Caco-2 (cell line): ENCODE measurements around the gene DUSP14. TPM values are rescaled to one million over a fixed set of nuclear protein-coding genes. Genes with fewer than 3 reads are reported as not detected.

Experiments
- BruUV-seq: library from RNA; stranded (reverse); fragments of 400-500 nt; replicated peaks from 2 replicates; lab custom pipeline; 2021; lab: Mats Ljungman, UMichigan
- CTCF ChIA-PET: fragments of 300-600 bp; sonication (Branson Sonifier 250); formaldehyde crosslinking; loops from one replicate; lab custom pipeline; 2022; ENCODE audit warnings: antibody characterized with exemption; lab: Charles Lee
- POLR2A ChIA-PET: fragments of 300-600 bp; sonication (Branson Sonifier 250); formaldehyde crosslinking; loops from one replicate; lab custom pipeline; 2022; ENCODE audit warnings: antibody characterized with exemption; lab: Charles Lee
- DNase-seq, 2 experiments: peaks; one replicate each; pipeline versions ENCODE4 v3.0.0 to v3.0.0-alpha.2; 2020 to 2022
- H3K27me3 ChIP-seq: replicated peaks from 2 replicates; pipeline ENCODE4 v1.6.0; 2011; ENCODE audit warnings: low read length; ENCODE audit not compliant: control insufficient read depth, insufficient read depth
- H3K36me3 ChIP-seq: 2 replicates; pipeline ENCODE4 v1.5.1; 2011; ENCODE audit warnings: low read length; ENCODE audit not compliant: control insufficient read depth, insufficient read depth
- H3K4me1 ChIP-seq: fragments of 250-450 bp; sonication (Bioruptor Pico); 2 replicates; pipeline ENCODE4 v1.5.1; 2020; ENCODE audit warnings: mild to moderate bottlenecking
- H3K4me3 ChIP-seq: 2 replicates; pipeline ENCODE4 v1.5.1; 2011; ENCODE audit warnings: low read depth, mild to moderate bottlenecking, control low read depth, low read length
- H3K9me3 ChIP-seq: fragments of 250-450 bp; sonication (Bioruptor Pico); 2 replicates; pipeline ENCODE4 v1.5.1; 2020; ENCODE audit warnings: mild to moderate bottlenecking, moderate library complexity
- H3K27ac Mint-ChIP-seq: one replicate; pipeline ENCODE4 v1.8.0; 2022; ENCODE audit warnings: mixed read lengths; ENCODE audit not compliant: unreplicated experiment
- H3K27me3 Mint-ChIP-seq: one replicate; pipeline ENCODE4 v1.8.0; 2022; ENCODE audit warnings: mixed read lengths; ENCODE audit not compliant: insufficient read depth, unreplicated experiment
- H3K36me3 Mint-ChIP-seq: one replicate; pipeline ENCODE4 v1.8.0; 2022; ENCODE audit warnings: mild to moderate bottlenecking, mixed read lengths; ENCODE audit not compliant: insufficient read depth, unreplicated experiment
- H3K4me1 Mint-ChIP-seq: one replicate; pipeline ENCODE4 v1.8.0; 2022; ENCODE audit warnings: low read depth, mixed read lengths; ENCODE audit not compliant: unreplicated experiment
- H3K4me3 Mint-ChIP-seq: one replicate; pipeline ENCODE4 v1.8.0; 2022; ENCODE audit warnings: mild to moderate bottlenecking, moderate library complexity, mixed read lengths; ENCODE audit not compliant: unreplicated experiment
- H3K9me3 Mint-ChIP-seq: one replicate; pipeline ENCODE4 v1.8.0; 2022; ENCODE audit warnings: mixed read lengths; ENCODE audit not compliant: unreplicated experiment
- intact Hi-C: fragments of 100-400 bp; cut with micrococcal nuclease; formaldehyde crosslinking; loops from one replicate; pipeline ENCODE4 v1.10.0; 2022; ENCODE audit not compliant: unreplicated experiment
- total RNA-seq: library from RNA; stranded (reverse); gene quantifications from 2 replicates; pipeline ENCODE4 v1.2.3, GENCODE V29; 2022
- TF ChIP-seq, protein P1 (sequence below), 2 experiments: fragments of 200-600 bp in 1 of 2; IDR thresholded peaks; 1 replicate in 1 of 2; 2 replicates in 1 of 2; pipeline versions ENCODE4 v1.5.1 to v1.8.0; 2011 to 2022; ENCODE audit warnings: antibody characterized with exemption in 1 of 2, control low read depth in 1 of 2, inconsistent platforms in 1 of 2, low read depth in 1 of 2, low read length in 1 of 2, mild to moderate bottlenecking in 1 of 2, moderate library complexity in 1 of 2; ENCODE audit not compliant: insufficient read depth in 1 of 2, severe bottlenecking in 1 of 2, unreplicated experiment in 1 of 2

Gene DUSP14
- total RNA-seq, 1 experiment from 2014 or later = 32.5 TPM

DNA sequence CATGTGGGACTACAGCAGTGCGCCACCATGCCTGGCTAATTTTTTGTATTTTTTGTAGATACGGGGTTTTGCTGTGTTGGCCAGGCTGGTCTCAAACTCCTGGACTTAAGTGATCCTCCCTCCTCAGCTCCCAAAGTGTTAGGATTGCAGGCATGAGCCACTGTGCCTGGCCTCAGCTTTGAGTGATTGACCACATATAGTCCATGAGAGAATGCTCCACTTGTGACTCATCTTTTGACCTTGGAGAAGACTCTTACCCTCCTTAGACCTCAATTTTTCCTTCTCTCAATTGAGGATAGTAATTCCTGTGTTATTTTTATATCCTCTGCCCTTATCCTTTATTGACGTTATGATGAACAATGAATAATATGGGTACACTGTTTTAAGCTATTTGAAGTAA is 30.9 kb upstream of the DUSP14 start:
- intact Hi-C loops = no loop called here
- ChIA-PET POLR2A (no interaction called here), CTCF (no interaction called here)
- Mint-ChIP-seq H3K27ac (no peak overlapping the region), H3K36me3 (peaks cover 12% of the 10 kb centered on the region), H3K4me3 (no peak overlapping the region), H3K4me1 (no peaks in the 10 kb centered on the region), H3K9me3 (no peaks in the 10 kb centered on the region), H3K27me3 (no peaks in the 10 kb centered on the region)
- H3K36me3 ChIP-seq = no peaks in the 10 kb centered on the region; the same call in 1 of the 2 replicates
- no TSS peak for BruUV-seq
- no peaks in the 10 kb centered on the region for H3K27me3 ChIP-seq
- TF ChIP-seq, protein P1, sequence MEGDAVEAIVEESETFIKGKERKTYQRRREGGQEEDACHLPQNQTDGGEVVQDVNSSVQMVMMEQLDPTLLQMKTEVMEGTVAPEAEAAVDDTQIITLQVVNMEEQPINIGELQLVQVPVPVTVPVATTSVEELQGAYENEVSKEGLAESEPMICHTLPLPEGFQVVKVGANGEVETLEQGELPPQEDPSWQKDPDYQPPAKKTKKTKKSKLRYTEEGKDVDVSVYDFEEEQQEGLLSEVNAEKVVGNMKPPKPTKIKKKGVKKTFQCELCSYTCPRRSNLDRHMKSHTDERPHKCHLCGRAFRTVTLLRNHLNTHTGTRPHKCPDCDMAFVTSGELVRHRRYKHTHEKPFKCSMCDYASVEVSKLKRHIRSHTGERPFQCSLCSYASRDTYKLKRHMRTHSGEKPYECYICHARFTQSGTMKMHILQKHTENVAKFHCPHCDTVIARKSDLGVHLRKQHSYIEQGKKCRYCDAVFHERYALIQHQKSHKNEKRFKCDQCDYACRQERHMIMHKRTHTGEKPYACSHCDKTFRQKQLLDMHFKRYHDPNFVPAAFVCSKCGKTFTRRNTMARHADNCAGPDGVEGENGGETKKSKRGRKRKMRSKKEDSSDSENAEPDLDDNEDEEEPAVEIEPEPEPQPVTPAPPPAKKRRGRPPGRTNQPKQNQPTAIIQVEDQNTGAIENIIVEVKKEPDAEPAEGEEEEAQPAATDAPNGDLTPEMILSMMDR (IDR thresholded peaks at IDR 0.05; ENCODE audit: insufficient read depth in 1 of 2, low read depth in 1 of 2, low read length in 1 of 2, severe bottlenecking in 1 of 2, unreplicated experiment in 1 of 2) = no peak
- H3K4me1 ChIP-seq = no peaks in the 10 kb centered on the region
- no peak for DNase-seq
- no peak overlapping the region for H3K4me3 ChIP-seq
- no peaks in the 10 kb centered on the region for H3K9me3 ChIP-seq

DNA sequence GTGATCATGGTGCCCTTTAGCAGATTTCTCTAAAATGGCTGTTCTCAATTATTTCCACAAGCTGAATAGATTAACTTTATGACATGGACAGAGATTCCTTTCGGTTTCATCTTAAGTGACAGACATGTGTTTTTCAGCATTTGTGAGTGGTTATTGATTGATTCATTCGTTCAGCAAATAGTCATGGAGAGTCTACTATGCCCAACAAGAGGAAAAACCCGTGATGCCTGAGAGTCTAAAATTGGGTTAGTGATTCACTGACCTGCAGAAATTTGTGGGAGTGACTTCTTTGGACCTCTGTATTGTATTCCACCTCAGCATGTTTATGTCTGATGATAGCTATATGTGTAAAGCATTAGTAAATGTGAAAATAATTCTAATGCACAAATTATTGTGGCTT is 28.0 kb upstream of the DUSP14 start:
- intact Hi-C loops = no loop called here
- H3K36me3 Mint-ChIP-seq = peaks cover 27% of the 10 kb centered on the region
- BruUV-seq = no TSS peak

GRCh38 chr17:37462492-37462891 is 27.2 kb upstream of the DUSP14 start:
- Mint-ChIP-seq H3K27ac (no peak overlapping the region), H3K27me3 (no peaks in the 10 kb centered on the region), H3K36me3 (peaks cover 29% of the 10 kb centered on the region), H3K9me3 (no peaks in the 10 kb centered on the region), H3K4me1 (no peaks in the 10 kb centered on the region), H3K4me3 (no peak overlapping the region)
- POLR2A ChIA-PET = no interaction called here
- intact Hi-C loops = no loop called here
- no peaks in the 10 kb centered on the region for H3K4me1 ChIP-seq
- H3K9me3 ChIP-seq = no peaks in the 10 kb centered on the region
- no peak for DNase-seq
- TF ChIP-seq, protein P1 (IDR thresholded peaks at IDR 0.05; ENCODE audit: insufficient read depth in 1 of 2, low read depth in 1 of 2, low read length in 1 of 2, severe bottlenecking in 1 of 2, unreplicated experiment in 1 of 2) = no peak
- BruUV-seq = no TSS peak
- no peaks in the 10 kb centered on the region for H3K27me3 ChIP-seq
- H3K4me3 ChIP-seq = no peak overlapping the region
- CTCF ChIA-PET = no interaction called here
- no peaks in the 10 kb centered on the region; the same call in 1 of the 2 replicates for H3K36me3 ChIP-seq

More for the DNA sequence above, 28.0 kb upstream of the DUSP14 start:
- no peak for DNase-seq
- Histone ChIP-seq H3K4me3 (no peak overlapping the region), H3K36me3 (no peaks in the 10 kb centered on the region; the same call in 1 of the 2 replicates), H3K4me1 (no peaks in the 10 kb centered on the region), H3K27me3 (no peaks in the 10 kb centered on the region), H3K9me3 (no peaks in the 10 kb centered on the region)
- Mint-ChIP-seq H3K4me1 (no peaks in the 10 kb centered on the region), H3K4me3 (no peak overlapping the region), H3K9me3 (no peaks in the 10 kb centered on the region), H3K27me3 (no peaks in the 10 kb centered on the region), H3K27ac (no peak overlapping the region)
- TF ChIP-seq, protein P1 (IDR thresholded peaks at IDR 0.05; ENCODE audit: insufficient read depth in 1 of 2, low read depth in 1 of 2, low read length in 1 of 2, severe bottlenecking in 1 of 2, unreplicated experiment in 1 of 2) = no peak
- CTCF ChIA-PET = no interaction called here
- POLR2A ChIA-PET = no interaction called here
